Endothelial cell of umbilical vein (primary cell): ENCODE results near the gene ZNF285. TPM values are rescaled to one million over a fixed set of nuclear protein-coding genes. Genes with fewer than 3 reads are reported as not detected.

ENCODE experiments used
- BruUV-seq: library from RNA; stranded (reverse); fragments of 400-500 nt; replicated peaks from 2 replicates; lab custom pipeline; 2021; lab: Mats Ljungman, UMichigan
- CTCF ChIA-PET: fragments of 300-600, 350-600 bp; sonication (Branson Sonifier 250); formaldehyde crosslinking; loops from one replicate; lab custom pipeline; 2021; ENCODE audit warnings: antibody characterized with exemption, inconsistent platforms; lab: Charles Lee
- POLR2A ChIA-PET: fragments of 300-600, 350-600 bp; sonication (Branson Sonifier 250); formaldehyde crosslinking; loops from one replicate; lab custom pipeline; 2021; ENCODE audit warnings: antibody characterized with exemption, inconsistent platforms; lab: Charles Lee
- DNase-seq: peaks from one replicate; pipeline ENCODE4 v3.0.0-alpha.2; 2011; ENCODE audit warnings: low read depth, low spot score
- FAIRE-seq: peaks from 2 replicates; lab custom pipeline; 2011; peaks lifted over from hg19 to GRCh38; lab: Jason Lieb, UNC
- H2AFZ ChIP-seq: 2 replicates; pipeline ENCODE4 v1.6.0; 2012; ENCODE audit warnings: low read depth, low read length, control low read depth, inconsistent platforms
- H3K27ac ChIP-seq: 2 replicates; pipeline ENCODE4 v1.5.1; 2011; ENCODE audit warnings: low read depth, mild to moderate bottlenecking, control low read depth, low read length, moderate library complexity; ENCODE audit not compliant: insufficient read depth
- H3K27me3 ChIP-seq, 2 experiments: 2 replicates each; pipeline versions ENCODE4 v1.6.0 to v1.6.1; 2011; ENCODE audit warnings: low read length in 2 of 2, mixed read lengths in 1 of 2; ENCODE audit not compliant: control insufficient read depth in 2 of 2, insufficient read depth in 2 of 2
- H3K36me3 ChIP-seq, 2 experiments: 2 replicates in 1 of 2; 3 replicates in 1 of 2; pipeline ENCODE4 v1.5.1; 2011; ENCODE audit warnings: low read length in 2 of 2, mild to moderate bottlenecking in 1 of 2, moderate library complexity in 1 of 2; ENCODE audit not compliant: control insufficient read depth in 2 of 2, insufficient read depth in 2 of 2; ENCODE audit errors: extremely low read depth in 1 of 2
- H3K4me1 ChIP-seq: 3 replicates; pipeline ENCODE4 v1.5.1; 2011; ENCODE audit warnings: mild to moderate bottlenecking, low read length; ENCODE audit not compliant: control insufficient read depth, insufficient read depth; ENCODE audit errors: extremely low read depth
- H3K4me2 ChIP-seq: 2 replicates; pipeline ENCODE4 v1.6.1; 2011; ENCODE audit warnings: low read length, control low read depth, mixed read lengths; ENCODE audit not compliant: insufficient read depth
- H3K4me3 ChIP-seq, 3 experiments: fragments of 200-600 bp in 1 of 3; sonication (generic), shearing (Covaris generic) in 1 of 3; replicated peaks in 1 of 3; 2 replicates each; pipeline ENCODE4 v1.5.1; 2011 to 2016; ENCODE audit warnings: control low read depth in 3 of 3, low read length in 3 of 3, mild to moderate bottlenecking in 2 of 3, inconsistent platforms in 1 of 3, low read depth in 1 of 3, moderate library complexity in 1 of 3; ENCODE audit not compliant: insufficient read depth in 1 of 3
- H3K79me2 ChIP-seq: 2 replicates; pipeline ENCODE4 v1.6.0; 2012; ENCODE audit warnings: low read length, inconsistent platforms; ENCODE audit not compliant: control insufficient read depth, insufficient read depth
- H3K9ac ChIP-seq: replicated peaks from 2 replicates; pipeline ENCODE3; 2011; ENCODE audit warnings: low read length, control low read depth; ENCODE audit not compliant: insufficient read depth; ENCODE audit errors: extremely low read depth
- H3K9me1 ChIP-seq: replicated peaks from 3 replicates; pipeline ENCODE4 v1.6.0; 2011; ENCODE audit warnings: mild to moderate bottlenecking, low read length; ENCODE audit not compliant: control insufficient read depth, insufficient read depth; ENCODE audit errors: extremely low read depth
- H3K9me3 ChIP-seq: replicated peaks from 2 replicates; pipeline ENCODE4 v1.5.1; 2012; ENCODE audit warnings: low read length, inconsistent platforms; ENCODE audit not compliant: control insufficient read depth, insufficient read depth
- H4K20me1 ChIP-seq: replicated peaks from 2 replicates; pipeline ENCODE3; 2011; ENCODE audit warnings: mild to moderate bottlenecking, low read length; ENCODE audit not compliant: control insufficient read depth, insufficient read depth; ENCODE audit errors: extremely low read depth
- EZH2 ChIP-seq: IDR thresholded peaks from 2 replicates; pipeline ENCODE4 v1.6.1; 2012; ENCODE audit warnings: borderline replicate concordance, low read depth, mild to moderate bottlenecking, moderate library complexity, low read length, inconsistent platforms; ENCODE audit not compliant: severe bottlenecking
- FOS ChIP-seq: IDR thresholded peaks from 2 replicates; pipeline ENCODE4 v1.6.1; 2011; ENCODE audit warnings: mild to moderate bottlenecking, low read length, moderate library complexity, borderline replicate concordance; ENCODE audit not compliant: insufficient read depth
- GATA2 ChIP-seq: IDR thresholded peaks from 2 replicates; pipeline ENCODE4 v1.7.0; 2011; ENCODE audit warnings: low read depth, mild to moderate bottlenecking, moderate library complexity, mixed read lengths, low read length; ENCODE audit not compliant: insufficient read length, insufficient read depth
- JUN ChIP-seq: IDR thresholded peaks from 2 replicates; pipeline ENCODE4 v1.6.1; 2011; ENCODE audit warnings: borderline replicate concordance, low read depth; ENCODE audit not compliant: insufficient read length, insufficient read depth
- MYC ChIP-seq: IDR thresholded peaks from one replicate; pipeline ENCODE4 v1.6.1; 2011; ENCODE audit warnings: mild to moderate bottlenecking, low read depth, low read length
- POLR2A ChIP-seq: IDR thresholded peaks from 2 replicates; pipeline ENCODE4 v1.6.1; 2012; ENCODE audit warnings: low read depth, mild to moderate bottlenecking, control low read depth, low read length
- POLR2AphosphoS5 ChIP-seq: IDR thresholded peaks from 2 replicates; pipeline ENCODE4 v1.6.1; 2012; ENCODE audit warnings: low read depth, mild to moderate bottlenecking, control low read depth, low read length, moderate library complexity; ENCODE audit not compliant: insufficient read depth
- dilution Hi-C: fragments of 300-500 bp; cut with MboI; formaldehyde crosslinking; loops from one replicate; pipeline ENCODE4 v1.15.0; 2019; ENCODE audit warnings: low sequenced_read_pairs; ENCODE audit not compliant: extremely low pct_ligation_motif_present
- intact Hi-C: fragments of 100-400 bp; cut with micrococcal nuclease; formaldehyde crosslinking; loops from one replicate; pipeline ENCODE4 v1.10.0; 2022
- polyA plus RNA-seq, 4 experiments: library from polyadenylated mRNA; depleted of rRNA in 3 of 4; stranded (reverse) in 3 of 4; unstranded in 1 of 4; fragments of >200 nt; gene quantifications; 2 replicates each; pipeline versions ENCODE4 v1.2.1 to v1.2.3, GENCODE V29; 2011 to 2012; ENCODE audit warnings: missing spikeins in 1 of 4
- total RNA-seq: library from RNA; stranded (reverse); gene quantifications from 2 replicates; pipeline ENCODE4 v1.2.3, GENCODE V29; 2021
- TF ChIP-seq, protein P1 (sequence below), 2 donors: IDR thresholded peaks; 1 replicate in 1 of 2; 2 replicates in 1 of 2; pipeline ENCODE4 v1.5.1; 2011; ENCODE audit warnings: low read length in 2 of 2, mild to moderate bottlenecking in 2 of 2, moderate library complexity in 2 of 2, control low read depth in 1 of 2, inconsistent platforms in 1 of 2, low read depth in 1 of 2; ENCODE audit not compliant: insufficient read depth in 1 of 2; ENCODE audit errors: extremely low read depth in 1 of 2
- TF ChIP-seq, protein P2 (sequence below): IDR thresholded peaks from 2 replicates; pipeline ENCODE4 v1.6.1; 2011; ENCODE audit not compliant: insufficient read depth, insufficient read length

Gene ZNF285
- total and polyA plus RNA-seq, 2 donors (not counting 3 experiments of a cell fraction or from before 2014, with no cell fraction given), result 0.90 to 4.6 TPM

GRCh38 chr19:44435441-44435840 lies 34.0 kb upstream of the ZNF285 start:
- Histone ChIP-seq H3K36me3 (peaks cover 2 to 4% of the 10 kb centered on the region in 2 experiments), H3K9me3 (no peaks in the 10 kb centered on the region), H3K9ac (no peak overlapping the region), H3K4me1 (no peaks in the 10 kb centered on the region), H3K9me1 (no peaks in the 10 kb centered on the region), H3K79me2 (no peaks in the 10 kb centered on the region), H3K27ac (no peak overlapping the region), H4K20me1 (no peaks in the 10 kb centered on the region), H2AFZ (no peak overlapping the region), H3K4me3 (no peak overlapping the region), H3K4me2 (no peak overlapping the region), H3K27me3 (no peaks in the 10 kb centered on the region)
- ChIA-PET CTCF (no interaction called here), POLR2A (no interaction called here)
- DNase-seq (no peak), FAIRE-seq (no peak)
- dilution Hi-C loops, result no loop called here
- TF ChIP-seq FOS (no peak), GATA2 (no peak), POLR2A (no peak), JUN (no peak), MYC (no peak), EZH2 (no peak), POLR2AphosphoS5 (no peak)
- TF ChIP-seq, protein P1, sequence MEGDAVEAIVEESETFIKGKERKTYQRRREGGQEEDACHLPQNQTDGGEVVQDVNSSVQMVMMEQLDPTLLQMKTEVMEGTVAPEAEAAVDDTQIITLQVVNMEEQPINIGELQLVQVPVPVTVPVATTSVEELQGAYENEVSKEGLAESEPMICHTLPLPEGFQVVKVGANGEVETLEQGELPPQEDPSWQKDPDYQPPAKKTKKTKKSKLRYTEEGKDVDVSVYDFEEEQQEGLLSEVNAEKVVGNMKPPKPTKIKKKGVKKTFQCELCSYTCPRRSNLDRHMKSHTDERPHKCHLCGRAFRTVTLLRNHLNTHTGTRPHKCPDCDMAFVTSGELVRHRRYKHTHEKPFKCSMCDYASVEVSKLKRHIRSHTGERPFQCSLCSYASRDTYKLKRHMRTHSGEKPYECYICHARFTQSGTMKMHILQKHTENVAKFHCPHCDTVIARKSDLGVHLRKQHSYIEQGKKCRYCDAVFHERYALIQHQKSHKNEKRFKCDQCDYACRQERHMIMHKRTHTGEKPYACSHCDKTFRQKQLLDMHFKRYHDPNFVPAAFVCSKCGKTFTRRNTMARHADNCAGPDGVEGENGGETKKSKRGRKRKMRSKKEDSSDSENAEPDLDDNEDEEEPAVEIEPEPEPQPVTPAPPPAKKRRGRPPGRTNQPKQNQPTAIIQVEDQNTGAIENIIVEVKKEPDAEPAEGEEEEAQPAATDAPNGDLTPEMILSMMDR (IDR thresholded peaks at IDR 0.05; ENCODE audit: extremely low read depth in 1 of 2, insufficient read depth in 1 of 2, low read depth in 1 of 2, low read length in 2 of 2), result no peak
- TF ChIP-seq, protein P2, sequence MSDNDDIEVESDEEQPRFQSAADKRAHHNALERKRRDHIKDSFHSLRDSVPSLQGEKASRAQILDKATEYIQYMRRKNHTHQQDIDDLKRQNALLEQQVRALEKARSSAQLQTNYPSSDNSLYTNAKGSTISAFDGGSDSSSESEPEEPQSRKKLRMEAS, result no peak
- no TSS peak for BruUV-seq
- intact Hi-C loops, result no loop called here
